IMR-90 (cell line): Measurements from ENCODE around the gene RIC8B.

Source experiments
- CHD1 ChIP-seq: IDR thresholded peaks from 2 replicates; pipeline ENCODE4 v1.6.1; 2012; ENCODE audit warnings: low read depth, low read length, improper control_type of control experiment
- CTCF ChIP-seq: conservative IDR thresholded peaks from 2 replicates; pipeline ENCODE4 v1.5.1; 2012; ENCODE audit warnings: mild to moderate bottlenecking, low read depth, low read length, improper control_type of control experiment
- MAZ ChIP-seq: IDR thresholded peaks from 2 replicates; pipeline ENCODE4 v1.6.1; 2012; ENCODE audit warnings: low read depth, mild to moderate bottlenecking, low read length, improper control_type of control experiment, moderate library complexity, borderline replicate concordance
- POLR2A ChIP-seq: IDR thresholded peaks from 2 replicates; pipeline ENCODE4 v1.6.1; 2012; ENCODE audit warnings: mild to moderate bottlenecking, low read depth, low read length
- RAD21 ChIP-seq: IDR thresholded peaks from 2 replicates; pipeline ENCODE4 v1.6.1; 2012; ENCODE audit warnings: low read length, improper control_type of control experiment

- TF ChIP-seq CTCF (no peak), CHD1 (no peak), POLR2A (no peak), RAD21 (no peak), MAZ (no peak)
These were observed 126.1 kb downstream of the RIC8B start for GRCh38 chr12:106900554-106900953.
